GDM1 (cell line): Measurements from ENCODE around the gene WNT11.

ENCODE experiments used
- DNase-seq: peaks from one replicate; lab custom pipeline; 2025; lab: John Stamatoyannopoulos, UW

Gene WNT11

GRCh38 chr11:76206327-76207081 is at the start of gene WNT11:
Gene WNT11 (minus strand): TSS chr11:76206502. CDS start chr11:76206407, 95 bp downstream.
- DNase-seq = no peak

- DNase-seq = no peak
Measured at GRCh38 chr11:76253416-76253815, 47.1 kb upstream of the WNT11 start.

GRCh38 chr11:76252631-76253070 is 46.3 kb upstream of the WNT11 start:
- no peak for DNase-seq

GRCh38 chr11:76251576-76251975 is 45.3 kb upstream of the WNT11 start:
- no peak for DNase-seq

GRCh38 chr11:76251226-76251575 is 44.9 kb upstream of the WNT11 start:
- DNase-seq = no peak

- DNase-seq = no peak
Measured at GRCh38 chr11:76250520-76251225, 44.4 kb upstream of the WNT11 start.

GRCh38 chr11:76249195-76249741 is 43.0 kb upstream of the WNT11 start:
- no peak for DNase-seq

GRCh38 chr11:76248210-76248609 is 41.9 kb upstream of the WNT11 start:
- DNase-seq = no peak

- DNase-seq = no peak
Measured at GRCh38 chr11:76247091-76247490, 40.8 kb upstream of the WNT11 start.

GRCh38 chr11:76246271-76246933 is 40.1 kb upstream of the WNT11 start:
- DNase-seq = no peak

- no peak for DNase-seq
Measured at GRCh38 chr11:76245720-76246119, 39.4 kb upstream of the WNT11 start.

GRCh38 chr11:76244316-76244851 is 38.1 kb upstream of the WNT11 start:
- DNase-seq = no peak

GRCh38 chr11:76243957-76244285 is 37.6 kb upstream of the WNT11 start:
- DNase-seq = no peak

- no peak for DNase-seq
Measured at GRCh38 chr11:76243193-76243956, 37.1 kb upstream of the WNT11 start.

GRCh38 chr11:76242004-76242779 is 35.9 kb upstream of the WNT11 start:
- DNase-seq = no peak

- DNase-seq = no peak
Measured at GRCh38 chr11:76241243-76242000, 35.1 kb upstream of the WNT11 start.

GRCh38 chr11:76240666-76241065 is 34.4 kb upstream of the WNT11 start:
- no peak for DNase-seq

GRCh38 chr11:76240161-76240540 is 33.8 kb upstream of the WNT11 start:
- no peak for DNase-seq

- no peak for DNase-seq
Measured at GRCh38 chr11:76239483-76240160, 33.3 kb upstream of the WNT11 start.

- no peak for DNase-seq
Measured at GRCh38 chr11:76238551-76238950, 32.2 kb upstream of the WNT11 start.
